Measurements from ENCODE around the gene GPR156.
"Not testable (repeated sequence)": the region's sequence is repeated elsewhere in the genome, so short reads cannot be mapped to it uniquely, and the experiment has no call there.

GPR156 gene

GRCh38 chr3:120161902-120162301 lies 123.1 kb downstream of the GPR156 start:
- no peak for DNase-seq (ENCODE audit: low spot score)

GRCh38 chr3:120160050-120160449 lies 125.0 kb downstream of the GPR156 start:
- peak; percentile 35 for DNase-seq (ENCODE audit: low spot score)

- no peak for DNase-seq (ENCODE audit: low spot score)
These were observed 127.3 kb downstream of the GPR156 start for GRCh38 chr3:120157681-120158080.

DNA sequence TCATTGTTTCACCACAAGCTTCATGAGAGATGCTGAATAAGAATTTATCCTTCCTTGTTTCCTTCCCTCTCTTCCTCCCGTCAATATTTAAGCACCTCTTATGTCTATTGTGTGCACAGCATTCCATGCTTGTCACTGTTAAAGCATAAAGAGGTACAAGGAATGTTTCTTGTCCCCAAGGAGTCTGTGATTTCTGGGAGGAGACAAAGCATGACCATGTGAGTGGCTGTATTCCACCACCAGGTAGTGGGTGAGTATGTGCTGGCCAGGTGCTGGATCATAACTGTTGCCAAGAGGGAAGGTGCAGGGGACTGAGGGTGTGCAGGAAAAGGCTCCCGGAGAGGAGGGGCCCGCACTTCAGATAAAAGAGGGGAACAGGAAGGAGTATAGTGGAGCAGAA lies 127.9 kb downstream of the GPR156 start:
- DNase-seq (ENCODE audit: low spot score) = no peak

DNA sequence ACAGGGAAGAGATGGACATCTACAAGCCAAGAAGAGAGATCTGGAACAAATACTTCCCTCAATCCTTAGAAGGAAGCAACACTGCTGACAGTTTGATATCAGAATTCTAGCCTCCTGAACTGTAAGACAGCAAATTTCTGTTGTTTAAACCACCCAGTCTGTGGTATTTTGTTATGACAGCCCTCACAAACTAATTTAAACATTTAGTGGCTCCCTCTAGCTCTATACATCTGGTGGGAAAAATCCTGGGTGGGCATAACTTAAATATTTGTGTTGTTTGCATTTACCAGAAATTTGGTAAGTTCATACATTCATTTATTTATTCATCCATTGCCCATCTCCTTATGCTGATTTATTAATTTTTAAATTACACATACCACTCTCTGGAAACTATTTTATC lies 128.3 kb downstream of the GPR156 start:
- no peak for DNase-seq (ENCODE audit: low spot score)

DNA sequence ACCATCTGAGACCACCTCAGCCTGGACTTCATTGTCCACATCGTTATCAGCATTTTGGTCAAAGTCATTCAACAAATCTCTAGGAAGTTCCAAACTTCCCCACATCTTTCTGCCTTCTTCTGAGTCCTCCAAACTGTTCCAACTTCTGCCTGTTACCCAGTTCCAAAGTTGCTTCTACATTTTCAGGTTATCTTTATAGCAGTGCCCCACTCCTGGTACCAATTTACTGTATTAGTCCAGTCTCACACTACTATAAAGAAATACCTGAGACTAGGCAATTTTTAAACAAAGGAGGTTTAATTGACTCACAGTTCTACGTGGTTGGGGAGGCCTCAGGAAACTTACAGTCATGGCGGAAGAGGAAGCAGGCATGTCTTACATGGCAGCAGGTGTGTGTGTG lies 129.3 kb downstream of the GPR156 start:
- DNase-seq (ENCODE audit: low spot score) = not testable (repeated sequence)

DNA sequence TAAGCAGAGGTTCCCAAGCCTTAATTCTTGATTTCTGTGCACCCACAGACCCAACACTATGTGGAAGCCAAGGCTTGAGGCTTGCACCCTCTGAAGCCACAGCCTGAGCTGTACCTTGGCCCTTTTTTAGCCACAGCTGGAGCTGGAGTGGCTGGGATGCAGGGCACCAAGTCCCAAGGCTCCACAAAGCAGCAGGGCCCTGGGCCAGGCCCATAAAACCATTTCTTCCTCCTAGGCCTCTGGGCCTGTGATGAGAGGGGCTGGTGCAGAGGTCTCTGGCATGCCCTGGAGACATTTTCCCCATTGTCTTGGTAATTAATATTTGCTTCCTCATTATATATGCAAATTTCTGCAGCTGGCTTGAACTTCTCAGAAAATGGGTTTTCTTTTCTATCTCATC lies 129.9 kb downstream of the GPR156 start:
- DNase-seq (ENCODE audit: low spot score) = no peak

DNA sequence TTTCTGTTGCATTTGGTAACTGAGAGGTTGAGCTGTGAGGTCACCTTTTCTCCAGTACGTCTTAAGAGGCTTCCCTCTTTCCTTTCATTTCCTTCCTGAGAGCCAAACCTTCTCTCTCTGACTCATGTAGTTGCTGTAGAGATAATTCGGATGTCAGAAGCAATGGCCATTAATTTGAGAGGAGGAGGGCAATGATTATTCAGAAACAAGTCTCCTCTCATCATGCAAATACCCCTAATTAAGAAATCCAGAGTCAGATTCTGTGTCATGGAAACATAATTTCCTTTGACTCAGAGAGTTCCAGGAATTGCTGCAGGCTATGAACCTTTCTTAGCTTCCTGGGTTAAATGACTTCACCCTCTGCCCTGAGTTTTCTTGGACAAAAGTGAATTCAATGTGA lies 131.7 kb downstream of the GPR156 start:
- peak; percentile 66 for DNase-seq (ENCODE audit: low spot score)

DNA sequence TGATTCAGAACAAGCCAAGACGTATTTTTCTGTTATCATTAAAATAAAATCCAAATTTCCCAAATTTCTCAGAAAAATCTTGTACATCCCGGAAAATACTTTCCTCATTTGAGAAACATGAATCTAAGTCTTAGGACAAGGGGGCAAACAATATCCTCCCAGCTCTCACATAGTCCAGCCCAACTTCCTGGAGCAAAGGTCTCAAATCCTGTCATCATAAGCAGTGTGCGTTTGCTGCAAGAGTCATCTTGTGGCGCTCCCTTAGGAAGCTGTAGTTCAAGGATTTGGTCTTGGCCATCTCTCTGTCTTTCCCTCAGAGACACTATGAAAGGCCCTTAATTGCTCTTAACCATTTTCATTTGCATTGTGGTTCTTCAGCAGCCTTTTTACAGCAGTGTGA lies 133.2 kb downstream of the GPR156 start:
- no peak for DNase-seq (ENCODE audit: low spot score)

DNA sequence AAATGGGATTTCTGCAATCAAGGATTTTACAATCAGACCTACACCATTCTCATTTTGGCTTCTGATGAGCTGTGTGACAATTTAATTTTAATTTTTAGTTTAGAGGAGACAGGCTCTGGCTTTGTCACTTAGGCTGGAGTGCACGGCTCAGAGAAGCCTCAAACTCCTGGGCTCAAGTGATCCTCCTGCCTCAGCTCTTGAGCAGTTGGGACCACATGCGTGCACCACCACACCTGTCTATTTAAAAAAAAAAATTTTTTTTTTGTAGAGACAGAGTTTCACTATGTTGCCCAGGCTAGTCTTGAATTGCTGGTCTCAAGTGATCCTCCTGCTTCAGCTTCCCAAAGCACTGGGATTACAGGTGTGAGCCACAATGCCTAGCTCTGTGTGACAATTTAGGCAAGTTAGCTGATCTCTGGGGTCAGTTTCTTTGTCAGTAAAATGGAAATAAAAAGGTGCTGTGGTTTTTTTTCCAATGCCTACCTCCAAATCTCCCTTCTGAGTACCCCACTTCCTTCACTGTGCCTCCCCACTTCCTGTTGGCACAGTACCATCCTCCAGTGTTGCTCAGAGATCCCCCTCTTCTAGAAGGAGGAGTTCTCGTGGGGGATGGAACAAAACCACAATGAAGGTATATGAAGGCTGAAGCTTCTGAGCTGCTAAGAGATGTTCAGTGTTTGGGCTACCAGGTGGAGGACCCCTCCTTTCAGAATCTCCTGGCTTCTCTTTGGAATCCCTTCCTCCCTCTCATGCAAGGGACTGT lies 136.7 kb downstream of the GPR156 start:
- DNase-seq (ENCODE audit: low spot score) = no peak

DNA sequence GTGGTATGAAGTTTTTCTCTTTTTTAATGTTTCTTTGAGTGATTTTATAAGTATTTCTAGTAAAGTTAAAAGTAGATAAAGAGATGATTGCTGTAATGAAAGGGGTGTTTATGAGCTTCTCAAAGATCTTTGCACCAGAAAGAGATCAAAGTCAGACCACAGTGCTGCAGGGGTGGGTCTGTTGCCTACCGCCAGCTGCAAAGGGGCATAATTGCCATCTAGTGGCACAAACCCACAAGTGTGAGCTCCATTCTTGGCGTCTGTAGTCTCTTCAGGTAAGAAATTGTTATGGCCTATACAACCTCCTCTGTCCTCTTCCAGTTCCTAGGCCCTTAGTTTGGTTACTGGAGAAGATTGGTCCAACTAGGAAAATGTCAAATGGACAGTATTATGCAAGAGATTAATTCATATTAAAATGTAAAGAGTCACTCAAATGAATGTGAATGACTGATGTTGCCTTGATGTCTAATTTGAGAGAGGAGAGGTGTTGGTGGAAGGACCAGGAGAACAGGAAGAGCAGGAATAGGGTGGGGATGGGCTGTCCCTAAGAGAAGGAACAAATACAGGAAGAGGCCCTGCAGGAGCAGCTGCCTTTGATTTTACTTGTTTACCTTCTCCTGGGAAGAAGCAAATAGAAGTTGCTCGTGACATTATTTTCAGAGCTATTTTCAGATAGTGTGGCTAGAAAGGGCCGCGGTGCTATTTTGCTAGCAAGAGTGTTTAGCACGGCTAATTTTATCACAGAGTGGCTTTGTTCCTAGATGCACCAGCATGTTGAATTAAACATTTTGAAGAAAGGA lies 137.8 kb downstream of the GPR156 start:
- DNase-seq (ENCODE audit: low spot score) = no peak

DNA sequence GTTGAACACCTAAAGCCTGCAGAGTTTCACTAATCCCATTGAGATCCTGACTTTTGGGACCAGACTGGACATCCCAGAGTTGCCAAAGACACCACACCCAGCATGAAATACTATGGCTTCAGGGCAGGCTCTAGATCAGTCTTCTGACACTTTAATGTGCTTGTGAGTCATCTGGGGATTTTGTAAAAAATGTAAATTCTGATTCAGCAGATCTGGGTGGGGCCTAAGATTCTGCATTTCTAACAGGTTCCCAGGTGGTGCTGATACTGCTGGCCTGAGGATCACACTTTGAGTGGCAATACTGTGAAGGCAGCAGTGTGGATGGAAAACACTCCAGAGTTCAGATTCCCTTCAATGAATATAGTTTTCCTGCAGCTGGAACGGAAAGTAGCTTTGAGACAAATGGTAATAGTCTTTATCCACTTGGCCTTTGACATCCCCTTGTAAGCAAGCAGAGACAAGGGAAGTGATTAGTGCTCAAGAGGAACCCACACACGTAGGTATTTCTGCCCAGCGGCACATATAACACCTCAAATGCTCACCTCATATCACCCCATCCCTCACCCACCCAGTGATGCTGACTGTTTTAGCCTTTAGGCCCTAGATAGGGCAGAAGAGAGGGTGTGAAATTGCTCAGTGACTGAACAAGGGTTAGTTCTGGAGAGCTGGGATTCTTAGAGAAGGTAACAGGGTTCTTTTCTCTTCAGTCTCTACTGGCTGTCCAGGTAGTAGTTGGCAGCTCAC lies 139.3 kb downstream of the GPR156 start:
- peak; percentile 42 for DNase-seq (ENCODE audit: low spot score)

GRCh38 chr3:120144267-120144666 lies 140.8 kb downstream of the GPR156 start:
- DNase-seq (ENCODE audit: low spot score) = no peak

DNA sequence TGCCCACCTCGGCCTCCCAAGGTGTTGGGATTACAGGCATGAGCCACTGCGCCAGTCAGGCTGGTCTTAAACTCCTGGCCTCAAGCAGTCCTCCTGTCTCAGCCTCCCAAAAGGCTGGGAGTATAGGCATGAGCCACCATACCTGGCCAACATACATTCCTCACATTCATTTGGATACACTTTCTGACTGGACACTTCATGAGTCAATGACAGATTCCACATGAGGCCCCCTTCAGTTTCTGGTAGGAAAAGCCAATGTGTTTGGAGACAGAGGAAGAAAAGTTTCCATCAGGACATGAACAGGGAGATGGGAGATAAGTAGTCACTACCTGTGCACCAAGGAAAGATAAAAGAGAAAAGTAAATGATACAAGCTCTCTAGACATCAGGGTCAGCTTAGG lies 141.3 kb downstream of the GPR156 start:
- no peak for DNase-seq (ENCODE audit: low spot score)

DNA sequence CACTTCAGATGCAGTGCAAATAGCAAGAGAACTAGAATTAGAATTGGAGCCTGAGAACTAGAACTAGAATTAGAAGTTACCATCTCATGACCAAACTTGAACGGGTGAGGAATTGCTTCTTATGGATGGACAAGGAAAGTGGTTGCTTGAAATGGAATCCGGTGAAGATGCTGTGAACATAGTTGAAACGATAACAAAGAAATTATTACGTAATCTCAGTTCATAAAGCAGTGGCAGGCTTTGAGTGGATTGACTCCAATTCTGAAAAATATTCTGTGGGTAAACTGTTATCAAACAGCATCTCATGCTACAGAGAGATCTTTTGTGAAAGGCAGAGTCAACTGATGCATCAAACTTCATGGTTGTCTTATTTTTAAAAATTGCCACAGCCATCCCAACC lies 142.8 kb downstream of the GPR156 start:
- DNase-seq (ENCODE audit: low spot score) = no peak

DNA sequence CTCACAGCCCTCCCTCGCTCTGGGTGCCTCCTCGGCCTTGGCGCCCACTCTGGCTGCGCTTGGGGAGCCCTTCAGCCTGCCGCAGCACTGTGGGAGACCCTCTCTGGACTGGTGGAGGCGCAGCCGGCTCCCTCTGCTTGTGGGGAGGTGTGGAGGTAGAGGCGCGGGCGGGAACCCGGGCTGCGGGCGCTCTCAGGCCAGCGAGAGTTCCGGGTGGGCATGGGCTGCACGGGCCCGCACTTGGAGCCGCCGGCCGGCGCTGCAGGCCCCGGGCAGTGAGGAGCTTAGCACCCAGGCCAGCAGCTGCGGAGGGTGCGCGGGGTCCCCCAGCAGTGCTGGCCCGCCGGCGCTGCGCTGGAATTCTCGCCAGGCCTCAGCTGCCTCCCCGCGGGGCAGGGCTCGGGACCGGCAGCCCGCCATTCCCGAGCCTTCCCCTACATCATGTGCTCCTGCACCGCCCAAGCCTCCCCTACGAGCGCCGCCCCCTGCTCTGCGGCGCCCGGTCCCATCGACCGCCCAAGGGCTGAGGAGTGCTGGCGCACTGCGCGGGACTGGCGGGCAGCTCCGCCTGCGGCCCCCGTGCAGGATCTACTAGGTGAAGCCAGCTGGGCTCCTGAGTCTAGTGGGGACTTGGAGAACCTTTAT lies 144.8 kb downstream of the GPR156 start:
- DNase-seq (ENCODE audit: low spot score) = no peak

GRCh38 chr3:120139140-120139539 lies 145.9 kb downstream of the GPR156 start:
- DNase-seq (ENCODE audit: low spot score) = no peak

GRCh38 chr3:120137548-120137947 lies 147.5 kb downstream of the GPR156 start:
- no peak for DNase-seq (ENCODE audit: low spot score)

DNA sequence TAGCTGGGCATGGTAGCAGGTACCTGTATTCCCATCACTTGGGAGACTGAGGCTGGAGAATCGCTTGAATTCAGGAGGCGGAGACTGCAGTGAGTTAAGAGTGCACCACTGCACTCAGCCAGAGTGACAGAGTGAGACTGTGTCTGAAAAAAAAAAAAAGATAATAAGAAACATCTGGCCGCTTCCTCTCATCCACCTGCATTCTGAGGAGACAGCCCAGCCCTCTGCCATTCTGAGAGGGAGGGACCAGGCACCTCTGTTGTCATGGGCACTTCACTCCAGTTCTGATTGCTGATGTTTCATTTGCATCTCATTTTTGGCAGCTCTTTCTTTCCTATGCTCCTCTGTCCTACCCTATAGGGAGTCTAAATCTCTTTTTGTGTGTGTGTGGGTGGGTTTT lies 154.4 kb downstream of the GPR156 start:
- DNase-seq (ENCODE audit: low spot score) = no peak

DNA sequence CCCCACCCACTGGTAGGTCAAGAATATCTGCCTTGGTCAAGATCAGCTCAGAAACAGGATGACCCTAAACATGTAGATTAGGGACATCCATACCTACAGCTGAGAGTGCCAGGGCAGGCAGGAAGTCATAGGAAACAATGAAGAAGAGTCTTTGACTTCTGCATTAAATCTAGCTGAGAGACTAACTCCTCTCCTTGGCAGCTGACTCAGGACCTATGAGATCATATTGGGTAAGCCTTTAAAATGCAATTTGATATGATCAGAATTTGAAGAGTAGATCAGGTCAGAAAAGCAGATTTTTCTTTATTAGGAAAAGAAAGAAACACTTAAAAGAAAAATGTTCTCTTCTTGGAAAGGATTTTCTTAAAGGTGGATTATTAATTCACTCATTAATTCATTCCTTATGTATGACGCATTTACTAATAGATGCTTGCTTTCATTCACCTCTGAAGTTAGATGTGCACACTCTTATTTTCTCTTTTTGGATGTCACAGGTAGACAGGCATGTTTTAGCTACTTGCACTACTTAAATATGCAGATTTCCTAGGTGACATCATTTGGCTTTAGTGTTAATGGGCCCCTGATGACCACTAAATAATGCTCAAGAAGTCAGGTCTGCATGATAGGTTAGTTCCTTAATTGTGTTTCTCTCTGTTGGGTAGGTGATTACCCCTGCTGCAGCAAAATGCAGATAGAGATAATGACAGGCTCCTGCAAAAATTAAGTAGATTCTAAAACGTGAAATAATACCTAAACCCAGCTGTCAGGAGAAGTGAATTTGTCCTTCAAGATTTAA lies 155.1 kb downstream of the GPR156 start:
- DNase-seq (ENCODE audit: low spot score) = no peak

- DNase-seq (ENCODE audit: low spot score) = no peak
These were observed 156.0 kb downstream of the GPR156 start for GRCh38 chr3:120129051-120129450.

GRCh38 chr3:120125992-120126391 lies 159.0 kb downstream of the GPR156 start:
- no peak for DNase-seq (ENCODE audit: low spot score)

All from RKO (cell line).